Left renal pelvis (tissue), 4 donors: ENCODE data around the gene CDA. TPM values are rescaled to one million over a fixed set of nuclear protein-coding genes. Genes with fewer than 3 reads are reported as not detected.
"Not testable (repeated sequence)": the region's sequence is repeated elsewhere in the genome, so short reads cannot be mapped to it uniquely, and the experiment has no call there.

Source experiments
- DNase-seq, 4 donors: peaks; one replicate each; pipeline ENCODE4 v3.0.0-alpha.2; 2013; ENCODE audit warnings: low read depth in 4 of 4, low spot score in 3 of 4
- polyA plus RNA-seq, 4 donors: library from polyadenylated mRNA; unstranded; fragments of 120-200 nt; gene quantifications; one replicate each; pipeline ENCODE4 v1.2.1, GENCODE V29; 2013; ENCODE audit not compliant: insufficient read length in 4 of 4

CDA gene
- polyA plus RNA-seq, 4 donors, result 5.4 to 6.8 (median 5.9) TPM

DNA sequence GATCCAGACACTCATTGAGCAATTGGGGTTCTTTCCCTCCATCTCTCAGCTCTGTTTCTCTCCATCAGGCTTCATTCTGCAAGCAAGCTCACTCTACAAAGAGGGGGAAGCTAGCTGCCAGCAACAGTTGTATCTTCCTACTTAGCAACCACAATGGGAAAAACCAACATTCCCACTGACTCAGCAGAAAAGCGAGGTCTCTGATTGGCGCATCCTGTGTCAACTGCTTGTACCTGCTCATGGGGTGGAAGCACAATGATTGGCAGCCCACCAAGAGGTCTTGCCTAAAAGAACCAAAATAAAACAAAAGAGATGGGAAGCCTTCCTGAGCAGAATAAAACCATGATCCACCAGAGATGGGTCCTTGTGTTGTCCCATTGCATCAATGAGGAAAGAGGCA, 4.0 kb upstream of the CDA start:
- no peak for DNase-seq

DNA sequence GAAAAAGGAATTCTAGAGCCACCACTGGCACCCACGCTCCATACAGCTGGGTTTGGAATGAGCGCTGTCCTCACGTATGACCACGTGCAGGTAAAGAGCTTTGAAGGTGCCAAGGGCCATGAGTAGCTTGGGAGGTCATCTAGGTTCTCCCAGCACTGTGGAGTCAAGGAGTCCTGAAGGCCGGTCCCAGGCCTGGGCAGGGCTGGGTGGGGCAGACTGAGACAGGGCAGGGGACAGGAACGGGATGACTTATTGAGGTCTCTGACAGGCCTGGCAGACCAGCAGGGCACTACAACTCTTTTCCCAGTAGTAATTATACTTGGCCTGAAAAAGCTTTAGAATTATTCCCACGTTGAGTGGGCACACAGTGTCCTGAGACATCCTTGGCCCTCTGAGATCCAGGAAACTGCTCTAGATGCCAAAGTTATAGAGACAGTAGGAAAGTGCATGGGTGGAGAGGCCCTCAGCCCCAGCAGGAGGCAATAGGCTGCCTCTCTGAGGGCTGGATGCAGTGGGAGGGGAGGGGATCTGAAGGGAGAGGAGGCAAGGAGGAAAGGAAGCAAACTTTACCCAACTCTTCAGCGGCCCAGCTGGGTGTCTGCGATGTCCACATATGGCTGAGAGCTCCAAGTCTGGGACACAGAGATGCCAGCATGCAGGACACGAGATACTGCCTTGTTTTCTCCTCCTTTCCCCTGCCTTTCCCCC, 1.8 kb upstream of the CDA start:
- DNase-seq, result no peak

DNA sequence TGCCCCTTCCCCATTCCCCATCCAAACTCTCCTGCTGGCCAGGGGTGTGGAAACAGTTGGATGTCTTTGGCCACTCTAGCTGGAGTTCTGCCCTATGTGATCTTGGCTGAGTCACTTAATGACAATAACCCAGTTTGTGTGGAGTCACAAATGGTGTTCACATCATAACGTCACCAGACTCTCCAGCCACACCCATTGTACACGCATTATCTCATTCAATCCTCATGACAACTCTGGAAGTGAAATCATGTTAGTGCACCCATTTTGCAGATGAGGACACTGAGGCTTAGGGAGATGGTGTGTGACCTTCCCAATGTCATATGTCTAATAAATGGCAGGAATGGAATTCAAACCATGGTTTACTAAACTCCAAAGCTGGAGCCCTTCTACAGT, 1.2 kb upstream of the CDA start:
- no peak for DNase-seq

DNA sequence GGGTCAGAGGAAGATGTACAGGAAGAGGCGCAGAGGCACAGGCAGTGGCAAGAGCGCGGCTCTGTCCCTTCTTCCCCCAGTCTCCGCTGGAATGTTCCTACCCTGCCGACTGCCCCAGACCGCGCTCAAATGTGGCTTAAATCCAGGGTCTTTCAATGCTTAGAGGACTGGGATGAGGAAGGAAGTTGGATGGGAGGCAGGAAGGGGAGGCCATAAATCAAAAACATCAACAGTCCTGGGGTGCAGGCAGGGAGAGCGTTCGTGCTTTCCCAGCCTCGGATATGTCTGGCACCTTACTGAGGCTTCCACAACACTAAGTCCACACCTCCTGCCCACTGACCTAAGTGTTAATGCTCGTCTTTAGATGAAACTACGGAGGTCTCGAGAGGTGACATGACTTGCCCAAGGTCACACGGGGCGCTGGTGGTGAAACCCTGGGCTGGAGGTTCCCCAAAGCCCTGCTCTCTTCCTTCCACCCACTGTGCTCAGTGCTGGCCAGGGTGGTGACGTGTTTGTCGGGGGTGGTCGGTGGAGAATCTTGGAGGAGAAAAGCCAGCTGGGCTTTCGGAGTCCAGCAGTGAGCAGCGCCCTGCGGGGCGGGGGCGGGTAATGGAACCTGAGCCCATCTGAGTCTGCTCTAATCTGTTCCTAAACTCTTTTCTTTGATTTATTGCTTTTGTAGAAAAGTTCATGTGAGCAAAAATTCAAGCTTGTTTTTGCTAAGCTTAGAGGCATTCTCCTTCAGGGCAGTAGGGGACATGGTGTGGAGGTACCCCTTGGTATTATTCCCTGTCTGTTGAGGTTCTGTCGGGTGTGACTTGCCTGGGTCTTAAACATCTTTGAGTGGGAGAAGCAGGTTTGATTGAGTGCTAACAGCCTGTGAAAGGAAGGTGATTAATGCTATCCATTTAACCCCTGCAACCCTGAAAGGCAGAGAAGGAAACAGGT, 708 bp downstream of the CDA start:
- peak; percentile 63 to 84 (median 70) for DNase-seq

DNA sequence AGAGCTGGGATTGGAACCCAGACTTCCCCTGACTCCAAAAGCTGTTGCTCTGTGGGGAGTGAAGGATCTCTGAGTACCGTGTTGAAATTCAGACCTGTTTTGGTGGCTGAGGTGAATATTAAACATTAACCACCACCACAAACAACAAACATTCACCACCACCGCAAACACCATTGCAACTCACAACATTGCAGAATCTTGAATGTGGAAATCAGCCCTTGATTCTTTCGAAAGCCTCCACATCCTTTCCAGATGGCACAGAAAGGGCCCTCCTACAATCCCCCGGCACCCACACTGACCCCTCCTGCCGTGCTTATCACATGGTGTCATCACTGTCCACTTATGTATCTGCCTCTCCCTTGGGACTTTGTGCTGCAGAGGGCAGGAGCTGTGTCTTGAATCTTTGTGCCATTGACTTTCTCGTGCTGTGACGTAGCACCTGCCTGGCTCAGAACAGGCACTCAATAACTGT, 1.4 kb downstream of the CDA start:
- no peak for DNase-seq

DNA sequence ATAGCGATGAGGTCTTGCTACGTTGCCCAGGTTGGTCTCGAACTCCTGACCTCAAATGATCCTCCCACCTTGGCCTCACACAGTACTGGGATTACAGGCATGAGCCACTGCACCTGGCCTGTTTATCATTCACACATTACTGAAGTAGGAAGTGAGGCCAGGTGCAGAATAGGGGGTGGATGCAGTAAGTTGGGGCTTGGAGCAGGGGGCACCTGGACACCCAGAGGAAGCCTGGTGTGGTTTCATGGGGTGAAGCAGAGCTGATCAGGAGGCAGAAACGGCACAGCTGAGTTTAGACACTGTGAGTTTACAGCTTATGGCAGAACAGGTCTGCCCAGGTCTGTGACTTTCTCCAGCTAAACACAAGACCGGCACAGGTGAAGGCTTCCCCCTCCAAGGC, 4.9 kb downstream of the CDA start:
- DNase-seq, result no peak

DNA sequence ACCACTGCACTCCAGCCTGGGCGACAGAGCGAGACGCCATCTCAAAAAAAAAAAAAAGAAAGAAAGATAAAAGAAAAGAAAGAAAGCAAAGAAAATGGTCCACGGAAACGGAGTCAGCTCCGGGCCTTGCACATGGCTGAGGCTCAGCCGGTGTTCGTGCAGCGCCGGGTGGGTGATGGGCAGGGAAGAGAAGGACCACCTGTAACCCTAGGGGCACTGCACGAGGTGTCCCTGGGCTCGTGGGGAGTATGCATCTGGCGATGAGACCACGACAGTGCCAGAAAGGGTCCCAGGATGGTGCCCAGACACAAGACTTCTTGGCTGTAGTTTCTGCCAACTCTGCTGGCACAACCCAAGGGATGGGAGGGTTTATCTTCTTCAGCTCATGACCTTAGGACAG, 5.8 kb downstream of the CDA start:
- DNase-seq, result no peak

DNA sequence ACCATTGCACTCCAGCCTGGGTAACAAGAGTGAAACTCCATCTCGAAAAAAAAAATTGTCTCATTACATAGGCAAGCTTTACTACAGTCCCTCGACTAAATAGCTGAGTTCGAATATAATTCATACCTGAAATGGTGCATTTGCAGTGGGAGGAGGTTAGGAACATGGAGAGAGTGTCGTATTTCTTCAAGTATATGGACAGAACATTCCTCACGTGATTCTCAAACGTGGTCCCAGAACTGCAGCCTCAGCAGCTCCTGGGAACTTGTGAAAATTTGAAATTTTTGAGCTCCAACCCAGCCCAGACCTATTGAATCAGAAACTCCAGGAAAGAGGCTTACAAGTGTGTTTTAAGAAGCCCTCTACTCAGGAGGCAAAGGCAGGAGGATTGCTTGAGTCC, 7.2 kb downstream of the CDA start:
- no peak for DNase-seq

DNA sequence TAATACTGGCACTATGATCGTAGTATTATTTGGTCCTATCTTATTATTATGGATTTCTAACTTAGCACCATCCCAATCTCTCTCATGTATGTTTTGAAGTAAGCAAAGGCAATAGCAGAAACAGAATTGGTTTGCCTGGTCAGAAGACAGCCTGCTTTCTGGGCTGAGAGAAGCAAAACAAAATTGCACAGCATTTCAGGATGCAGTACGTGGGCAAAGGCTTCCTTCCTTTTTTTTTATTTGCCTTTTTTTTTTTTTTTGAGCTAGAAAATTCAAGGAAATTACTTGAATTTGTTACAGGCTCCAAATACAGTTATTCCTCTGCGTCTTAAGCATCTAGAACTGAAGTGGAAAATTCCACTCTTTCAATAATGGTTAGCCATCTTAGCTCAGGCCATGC, 8.8 kb downstream of the CDA start:
- no peak for DNase-seq

DNA sequence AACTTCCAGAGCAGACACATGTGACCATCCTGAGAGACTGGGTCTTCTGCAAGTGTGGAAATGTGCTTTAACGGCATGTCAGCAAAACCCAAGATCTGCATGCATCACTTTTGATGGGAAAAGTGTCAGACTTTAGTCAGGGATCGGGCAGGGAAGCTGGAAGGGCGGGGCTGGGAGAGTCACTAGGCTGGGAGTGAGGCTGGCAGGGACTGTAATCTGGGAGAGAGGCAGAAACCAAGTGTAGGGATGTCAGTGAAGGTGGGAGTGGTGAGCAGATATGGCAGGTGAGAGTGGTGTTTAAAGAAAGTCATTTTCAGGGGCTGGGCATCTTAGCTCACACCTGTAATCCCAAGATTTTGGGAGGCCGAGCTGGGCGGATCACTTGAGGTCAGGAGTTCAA, 11.3 kb downstream of the CDA start:
- no peak for DNase-seq

DNA sequence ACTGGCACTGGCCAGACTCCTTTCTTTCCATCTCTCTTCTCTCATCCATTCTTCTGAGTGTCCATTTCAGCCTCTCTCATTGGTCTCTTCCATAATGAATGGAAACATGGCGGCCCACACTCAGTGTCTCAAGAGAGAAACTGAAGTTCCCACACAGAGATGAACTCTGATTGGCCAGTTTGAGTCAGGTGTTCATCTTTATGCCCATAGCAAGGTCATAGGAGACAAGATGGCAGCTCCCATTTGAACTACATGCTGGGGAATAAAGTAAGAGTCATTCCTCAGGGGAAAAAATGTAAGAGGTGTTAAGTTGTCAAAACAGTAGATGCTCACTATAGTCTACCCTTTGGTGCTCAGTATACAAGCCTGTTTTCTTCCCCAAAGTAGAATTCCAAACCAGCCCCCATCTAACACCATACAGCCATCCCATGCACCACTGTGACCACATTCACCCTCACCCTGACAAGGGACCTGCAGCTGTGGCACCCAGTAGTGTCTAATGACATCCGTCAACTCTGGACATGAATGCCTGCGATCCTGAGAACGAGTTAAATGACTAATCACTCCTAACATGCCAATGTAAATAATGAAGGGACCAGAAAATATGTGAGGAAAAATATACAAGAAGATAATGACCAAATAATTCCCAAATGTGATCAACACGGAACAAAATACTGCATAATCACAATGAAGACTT, 12.4 kb downstream of the CDA start:
- no peak for DNase-seq

DNA sequence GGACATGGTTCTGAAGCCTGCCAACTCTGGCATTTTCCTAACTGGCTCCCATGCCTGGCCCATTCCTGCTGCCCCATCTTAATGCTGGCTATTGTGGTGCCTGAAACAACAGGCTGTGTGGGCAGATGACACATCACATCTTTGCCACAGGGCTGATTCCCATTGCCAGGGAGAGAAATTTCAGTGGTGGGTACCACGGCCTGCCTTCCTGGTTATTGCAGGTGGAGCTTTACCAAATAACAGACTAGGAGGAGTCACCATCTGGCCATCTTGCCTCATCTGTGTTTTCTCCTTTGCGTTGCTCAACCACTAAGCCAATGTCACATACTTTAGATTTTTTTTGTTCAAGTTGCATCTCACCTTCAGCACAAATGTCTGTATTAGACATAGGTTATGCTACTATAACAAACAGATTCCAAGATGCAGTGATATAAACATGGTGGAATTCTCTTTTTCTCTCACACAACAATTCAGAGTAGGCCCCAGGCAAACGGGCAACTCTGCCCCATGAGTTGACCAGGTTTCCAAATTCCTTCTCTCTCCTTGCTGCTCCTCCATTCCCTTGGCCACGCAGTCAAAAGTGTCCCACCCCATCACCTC, 14.1 kb downstream of the CDA start:
- no peak for DNase-seq

DNA sequence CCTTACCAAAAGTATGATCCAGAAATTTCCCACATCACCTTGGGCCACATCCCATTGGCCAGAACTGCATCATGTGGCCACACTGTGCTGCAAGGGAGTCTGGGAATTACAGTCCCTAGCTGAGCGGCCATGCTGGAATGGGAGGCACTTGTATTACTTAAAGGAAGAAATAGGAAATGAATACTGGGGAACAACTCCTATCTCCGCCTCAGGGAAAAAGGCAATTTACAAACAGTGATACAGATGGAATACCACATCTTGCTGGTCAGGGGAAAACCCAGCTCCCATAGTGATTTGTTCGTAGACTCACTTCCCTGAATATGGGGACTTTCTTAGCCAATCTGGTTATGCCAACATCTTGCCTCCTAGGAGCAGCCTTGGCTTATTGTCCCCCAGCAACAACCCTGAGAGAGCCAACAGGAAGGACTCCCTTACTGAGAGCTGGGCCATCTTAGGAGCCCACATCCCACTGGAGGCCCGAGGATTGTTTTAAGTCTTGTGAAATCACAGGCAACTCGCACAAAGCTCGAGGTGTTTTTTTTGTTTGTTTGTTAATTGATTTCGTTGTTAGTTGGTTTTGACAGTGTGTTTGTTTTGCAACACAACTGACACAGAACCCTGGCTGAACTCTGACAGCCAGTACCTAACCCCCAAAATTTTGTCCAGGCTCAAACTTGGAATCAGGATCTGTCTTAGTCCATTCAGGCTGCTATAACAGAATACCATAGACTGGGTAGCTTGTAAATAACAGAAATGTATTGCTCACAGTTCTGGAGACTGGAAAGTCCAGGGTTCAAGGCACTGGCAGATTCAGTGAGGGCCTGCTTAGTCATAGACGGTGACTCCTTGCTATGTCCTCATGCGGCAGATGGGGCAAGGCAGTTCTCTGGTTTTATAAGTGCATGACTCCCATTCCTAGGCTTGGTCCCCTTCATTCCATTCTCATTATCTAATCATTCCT, 14.9 kb downstream of the CDA start:
- DNase-seq, result no peak

DNA sequence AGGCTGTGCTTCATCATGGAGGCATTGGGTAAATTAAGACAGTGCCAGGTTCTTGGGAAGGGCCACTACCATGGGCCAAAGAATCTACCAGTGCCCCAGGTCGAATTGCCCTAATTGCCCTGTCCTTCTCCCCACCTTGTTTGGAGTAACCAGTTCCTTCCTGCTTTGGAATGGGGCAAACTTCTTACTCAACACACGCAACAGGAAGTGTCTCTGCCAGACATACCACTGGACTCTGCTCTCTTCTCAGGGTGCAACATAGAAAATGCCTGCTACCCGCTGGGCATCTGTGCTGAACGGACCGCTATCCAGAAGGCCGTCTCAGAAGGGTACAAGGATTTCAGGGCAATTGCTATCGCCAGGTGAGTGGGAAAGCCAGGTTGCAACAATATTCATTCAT, 15.8 kb downstream of the CDA start:
- no peak for DNase-seq

DNA sequence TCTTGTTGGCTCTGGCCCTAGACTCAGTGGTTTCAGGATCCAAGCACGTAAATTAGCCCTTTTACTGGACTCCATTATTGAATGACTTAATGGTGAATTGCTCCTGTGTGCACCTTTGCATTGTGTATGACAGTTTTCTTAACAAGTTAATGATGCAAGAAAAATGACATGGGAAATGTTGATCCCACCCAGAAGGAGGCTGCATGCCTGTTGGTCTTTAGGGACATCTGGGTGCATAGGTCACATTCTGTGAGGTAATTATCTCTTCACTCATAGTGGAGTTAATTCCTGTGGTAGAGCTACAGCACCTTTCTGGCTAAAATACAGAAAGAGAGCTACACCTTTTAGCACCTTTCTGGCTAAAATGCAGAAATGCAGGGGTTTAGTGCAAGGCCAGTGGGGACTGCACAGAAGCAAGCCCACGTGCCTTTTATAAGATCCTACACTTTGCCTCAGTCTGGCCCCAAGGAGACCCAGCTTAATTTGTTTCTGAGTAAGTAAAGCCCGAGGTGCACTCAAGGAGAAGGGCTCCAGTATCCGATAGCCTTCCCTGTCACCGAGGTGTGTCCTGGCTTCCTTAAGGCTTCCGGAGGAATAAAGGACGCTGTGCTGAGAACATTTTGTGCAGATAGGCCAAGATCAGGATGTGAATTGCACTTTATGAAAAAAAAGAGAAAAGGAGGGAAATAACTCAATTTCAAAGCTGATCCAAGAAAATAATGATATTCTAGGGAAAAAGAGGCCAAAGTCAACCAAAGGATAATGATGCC, 18.1 kb downstream of the CDA start:
- DNase-seq, result not testable (repeated sequence)

DNA sequence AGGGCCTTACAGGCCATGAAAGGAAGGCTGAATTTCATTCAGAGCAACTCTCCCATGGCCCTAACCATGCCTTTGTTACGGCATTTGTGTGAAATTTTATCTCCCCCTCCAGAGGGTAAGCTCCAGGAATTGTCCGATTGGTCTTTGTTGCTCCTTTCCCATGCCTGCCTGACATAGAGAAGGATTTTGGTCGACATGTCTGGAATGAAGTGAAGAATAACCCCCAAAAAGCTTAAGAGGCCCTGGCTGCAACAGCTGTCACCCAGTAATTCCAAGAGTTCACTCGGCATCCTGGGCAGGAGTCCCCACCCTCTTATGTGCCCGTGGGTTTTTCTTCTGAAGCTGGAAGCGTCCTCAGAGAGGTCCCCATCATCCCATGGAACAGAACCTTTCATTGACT, 20.6 kb downstream of the CDA start:
- no peak for DNase-seq

DNA sequence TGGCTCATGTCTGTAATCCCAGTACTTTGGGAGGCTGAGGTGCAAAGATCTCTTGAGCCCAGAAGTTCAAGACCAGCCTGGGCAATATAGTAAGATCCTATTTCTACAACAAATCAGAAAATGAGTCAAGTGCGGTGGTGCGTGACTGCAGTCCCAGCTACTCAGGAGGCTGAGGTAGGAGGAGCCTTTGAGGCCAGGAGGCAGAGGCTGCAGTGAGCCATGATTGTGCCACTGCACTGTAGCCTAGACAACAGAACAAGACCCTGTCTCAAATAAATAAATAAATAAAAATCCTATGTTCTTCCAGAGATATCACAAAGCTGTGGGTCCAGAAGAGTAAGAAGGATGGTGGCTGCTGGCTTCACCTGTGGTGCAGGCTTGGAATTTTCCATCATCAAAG, 22.1 kb downstream of the CDA start:
- DNase-seq, result no peak

DNA sequence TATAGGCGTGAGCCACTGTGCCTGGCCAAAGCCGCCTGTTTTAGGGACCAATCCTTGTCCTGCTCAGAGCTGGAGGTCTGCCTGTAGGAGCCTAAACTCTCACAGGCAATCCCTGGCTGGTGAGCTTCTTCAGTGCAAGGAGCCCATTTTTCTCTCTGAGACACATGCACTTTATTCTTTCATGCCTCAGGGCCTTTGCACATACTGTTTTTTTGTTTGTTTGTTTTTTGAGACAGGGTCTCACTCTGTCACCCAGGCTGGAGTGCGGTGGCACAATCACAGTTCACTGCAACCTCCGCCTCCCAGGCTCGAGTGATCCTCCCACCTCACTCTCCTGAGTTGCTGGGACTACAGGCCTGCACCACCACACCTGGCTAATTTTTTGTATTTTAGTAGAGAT, 22.8 kb downstream of the CDA start:
- DNase-seq, result no peak

DNA sequence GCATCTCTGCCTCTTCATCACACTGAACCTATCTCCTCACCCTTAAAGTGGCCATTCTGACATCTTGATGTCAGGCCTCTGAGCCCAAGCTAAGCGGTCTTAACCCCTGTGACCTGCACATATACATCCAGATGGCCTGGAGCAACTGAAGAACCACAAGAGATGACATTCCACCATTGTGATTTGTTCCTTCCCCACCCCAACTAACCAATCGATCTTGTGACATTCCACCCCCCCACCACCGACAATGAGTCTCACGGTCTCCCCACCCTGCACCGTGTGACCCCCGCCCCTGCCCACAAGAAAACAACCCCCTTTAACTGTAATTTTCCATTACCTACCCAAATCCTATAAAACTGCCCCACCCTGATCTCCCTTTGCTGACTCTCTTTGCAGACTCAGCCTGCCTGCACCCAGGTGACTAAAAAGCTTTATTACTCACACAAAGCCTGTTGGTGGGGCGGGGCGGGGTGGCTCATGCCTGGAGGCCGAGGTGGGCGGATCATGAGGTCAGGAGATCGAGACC, 23.4 kb downstream of the CDA start:
- DNase-seq, result no peak
